IPS-18a (cell line): ENCODE measurements around the gene ZBTB20.

ENCODE experiments used
- H3K27ac ChIP-seq: one replicate; pipeline ENCODE4 v1.5.1; 2013; ENCODE audit warnings: low read length
- H3K27me3 ChIP-seq: one replicate; pipeline ENCODE4 v1.6.1; 2013; ENCODE audit warnings: mild to moderate bottlenecking, low read length; ENCODE audit not compliant: control insufficient read depth, insufficient read depth
- H3K36me3 ChIP-seq: one replicate; pipeline ENCODE4 v1.6.1; 2013; ENCODE audit warnings: low read depth, low read length; ENCODE audit not compliant: control insufficient read depth
- H3K4me1 ChIP-seq: one replicate; pipeline ENCODE4 v1.6.1; 2013; ENCODE audit warnings: low read depth, low read length; ENCODE audit not compliant: control insufficient read depth
- H3K4me3 ChIP-seq: one replicate; pipeline ENCODE4 v1.5.1; 2013; ENCODE audit warnings: low read length
- H3K9ac ChIP-seq: one replicate; pipeline ENCODE4 v1.6.1; 2013; ENCODE audit warnings: mild to moderate bottlenecking, low read length, moderate library complexity
- H3K9me3 ChIP-seq: one replicate; pipeline ENCODE4 v1.6.1; 2013; ENCODE audit warnings: low read depth, low read length; ENCODE audit not compliant: control insufficient read depth

ZBTB20 gene

DNA sequence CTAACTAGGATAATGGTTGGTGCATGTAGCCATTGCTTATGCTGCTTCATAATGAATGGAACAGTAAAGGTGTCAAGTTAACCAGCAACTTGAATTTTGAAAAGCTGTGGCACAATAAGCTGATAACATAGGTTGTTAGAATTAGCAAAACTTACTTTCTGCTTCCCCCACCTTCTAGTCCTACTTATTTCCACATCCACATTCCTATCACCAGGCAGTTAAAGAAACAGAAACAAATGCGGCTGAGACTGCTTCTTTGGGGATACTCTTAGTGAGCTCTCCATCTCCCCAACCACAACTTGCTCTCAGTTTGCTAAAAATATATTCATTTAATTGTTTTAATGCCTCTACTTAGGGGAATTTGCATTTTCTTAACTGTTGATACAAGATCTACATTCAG, 638.1 kb downstream of the ZBTB20 start:
- H3K9ac ChIP-seq = no peak overlapping the region
- no peak overlapping the region for H3K27ac ChIP-seq
- no peaks in the 10 kb centered on the region for H3K9me3 ChIP-seq
- H3K36me3 ChIP-seq = no peaks in the 10 kb centered on the region
- no peak overlapping the region for H3K4me3 ChIP-seq
- no peaks in the 10 kb centered on the region for H3K27me3 ChIP-seq
- H3K4me1 ChIP-seq = peaks cover 6% of the 10 kb centered on the region

DNA sequence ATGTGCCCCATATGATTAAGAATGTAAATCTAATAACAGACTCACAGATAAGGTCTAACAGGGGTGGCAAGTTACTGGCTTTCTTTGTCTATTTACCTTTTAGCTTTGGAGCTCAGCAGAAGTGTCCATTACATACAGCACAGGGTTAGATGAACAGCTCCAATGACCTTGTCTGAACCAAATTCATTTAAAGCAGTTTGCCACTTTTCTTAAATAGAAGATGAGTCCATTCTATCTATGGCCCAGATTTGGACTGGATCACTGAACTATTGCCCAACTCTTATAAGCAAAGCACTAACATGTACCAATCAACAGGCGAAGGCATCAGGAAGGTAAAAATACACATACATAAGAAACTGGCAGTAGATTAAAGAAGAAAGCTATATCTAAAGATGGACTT, 638.9 kb downstream of the ZBTB20 start:
- Histone ChIP-seq H3K4me3 (no peak overlapping the region), H3K4me1 (peaks cover 6% of the 10 kb centered on the region), H3K36me3 (no peaks in the 10 kb centered on the region), H3K9ac (no peak overlapping the region), H3K9me3 (no peaks in the 10 kb centered on the region), H3K27me3 (no peaks in the 10 kb centered on the region), H3K27ac (no peak overlapping the region)

DNA sequence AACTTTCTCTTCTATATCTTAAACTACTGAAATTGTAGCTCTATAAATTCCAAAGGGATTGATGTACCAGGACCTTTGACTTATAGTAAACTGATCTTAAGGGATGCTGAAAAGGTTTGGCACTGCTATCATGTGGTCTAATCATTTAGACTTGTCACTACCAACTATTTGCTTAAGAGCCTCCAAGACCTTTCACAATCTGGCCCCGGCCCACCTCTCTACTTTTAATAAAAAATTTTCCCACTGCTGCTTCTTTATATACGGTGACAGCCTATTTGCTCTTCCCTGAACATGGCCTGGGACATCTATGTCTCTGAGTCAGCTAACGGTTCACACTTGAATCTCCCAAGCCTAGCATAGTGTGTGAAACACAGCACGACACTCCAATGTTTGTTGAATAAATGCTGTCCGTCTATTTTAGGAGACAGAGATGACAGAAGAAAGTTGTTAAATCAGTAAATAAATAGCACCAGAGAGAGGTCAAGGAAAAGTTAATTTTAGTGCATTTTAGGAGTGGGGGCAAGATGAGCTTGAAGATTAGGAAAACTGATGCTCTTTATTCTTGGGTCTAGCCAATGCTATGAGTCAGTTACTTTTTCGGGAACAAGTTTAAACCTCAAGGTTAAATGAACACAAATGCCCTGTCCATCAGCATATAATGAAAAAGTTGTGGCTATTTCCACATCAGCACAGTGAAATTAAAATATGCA, 640.3 kb downstream of the ZBTB20 start:
- H3K4me3 ChIP-seq = no peak overlapping the region
- no peaks in the 10 kb centered on the region for H3K36me3 ChIP-seq
- H3K27me3 ChIP-seq = no peaks in the 10 kb centered on the region
- H3K9me3 ChIP-seq = no peaks in the 10 kb centered on the region
- H3K4me1 ChIP-seq = peaks cover 6% of the 10 kb centered on the region
- H3K27ac ChIP-seq = no peak overlapping the region
- no peak overlapping the region for H3K9ac ChIP-seq

DNA sequence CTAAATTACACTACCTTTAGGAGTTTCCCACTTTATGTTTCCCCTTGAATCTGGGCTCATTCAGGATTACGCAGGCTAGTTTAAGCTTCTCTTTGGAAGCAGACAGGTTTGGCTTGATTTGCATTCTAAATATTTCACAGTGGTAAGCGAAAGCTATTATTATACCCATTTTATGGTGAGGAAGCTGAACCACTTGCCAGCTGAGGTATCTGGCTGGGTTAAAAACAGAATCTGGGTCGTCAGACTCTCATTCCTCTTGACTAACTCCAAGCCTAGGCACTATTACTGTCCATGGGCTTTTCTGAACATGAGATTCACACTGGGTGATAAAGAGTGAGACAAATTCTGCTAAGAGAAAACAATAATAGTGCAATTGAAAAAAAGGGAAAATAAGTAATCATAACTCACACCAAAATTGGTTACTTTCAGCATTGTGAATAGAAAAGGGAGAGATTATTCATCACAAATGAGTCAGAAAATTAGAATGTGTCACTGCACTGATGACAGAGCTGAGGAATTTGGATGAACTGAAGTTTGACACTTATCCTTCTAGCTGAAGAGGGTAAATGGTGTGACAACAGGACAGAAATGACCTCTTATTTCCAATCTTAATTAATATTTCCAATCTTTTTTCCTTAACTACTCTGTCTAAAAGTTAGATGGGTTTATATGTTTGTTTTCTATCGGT, 642.0 kb downstream of the ZBTB20 start:
- Histone ChIP-seq H3K27ac (no peak overlapping the region), H3K4me1 (peaks cover 6% of the 10 kb centered on the region), H3K4me3 (no peak overlapping the region), H3K9ac (no peak overlapping the region), H3K9me3 (no peaks in the 10 kb centered on the region), H3K36me3 (no peaks in the 10 kb centered on the region), H3K27me3 (no peaks in the 10 kb centered on the region)

DNA sequence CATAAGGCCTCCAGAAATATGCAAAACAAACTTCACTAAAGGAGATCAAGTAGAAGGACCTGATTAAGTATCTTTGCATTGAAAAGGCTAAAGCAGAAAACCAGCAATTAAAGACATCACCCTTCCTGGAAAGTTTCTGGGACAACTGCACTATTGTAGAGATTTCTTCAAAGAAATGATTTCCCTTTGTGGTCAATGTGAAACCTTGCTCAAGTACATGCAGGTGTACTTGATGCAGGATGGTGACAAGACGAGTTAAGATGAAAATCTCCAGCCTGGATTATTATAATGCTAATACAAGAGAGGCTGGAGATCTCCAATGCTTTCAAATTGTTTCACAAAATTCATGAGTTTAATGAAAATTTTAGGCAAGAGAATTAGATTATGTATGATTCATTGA, 644.9 kb downstream of the ZBTB20 start:
- H3K4me1 ChIP-seq = no peaks in the 10 kb centered on the region
- no peaks in the 10 kb centered on the region for H3K36me3 ChIP-seq
- no peak overlapping the region for H3K27ac ChIP-seq
- no peaks in the 10 kb centered on the region for H3K27me3 ChIP-seq
- no peaks in the 10 kb centered on the region for H3K9me3 ChIP-seq
- no peak overlapping the region for H3K4me3 ChIP-seq
- H3K9ac ChIP-seq = no peak overlapping the region

DNA sequence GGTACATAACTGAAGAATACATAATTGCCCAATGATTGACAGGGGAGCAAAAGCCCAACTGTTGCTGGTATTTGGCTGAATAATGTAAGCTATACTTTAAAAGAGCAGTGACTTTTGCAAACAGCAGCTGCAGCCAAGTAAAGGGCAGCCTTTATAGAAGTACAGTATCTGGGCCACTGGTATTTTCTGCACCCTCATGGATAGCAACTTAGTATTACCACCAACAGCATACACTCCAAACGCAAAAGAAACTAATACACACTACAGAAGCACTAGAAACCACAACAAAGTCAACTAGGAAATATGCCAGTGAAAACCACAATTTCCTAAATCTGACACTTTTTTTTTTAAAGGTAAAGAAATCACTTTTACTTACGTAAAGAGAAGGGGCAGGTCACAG, 647.1 kb downstream of the ZBTB20 start:
- Histone ChIP-seq H3K9me3 (no peaks in the 10 kb centered on the region), H3K4me3 (no peak overlapping the region), H3K9ac (no peak overlapping the region), H3K36me3 (no peaks in the 10 kb centered on the region), H3K27ac (no peak overlapping the region), H3K27me3 (no peaks in the 10 kb centered on the region), H3K4me1 (no peaks in the 10 kb centered on the region)

DNA sequence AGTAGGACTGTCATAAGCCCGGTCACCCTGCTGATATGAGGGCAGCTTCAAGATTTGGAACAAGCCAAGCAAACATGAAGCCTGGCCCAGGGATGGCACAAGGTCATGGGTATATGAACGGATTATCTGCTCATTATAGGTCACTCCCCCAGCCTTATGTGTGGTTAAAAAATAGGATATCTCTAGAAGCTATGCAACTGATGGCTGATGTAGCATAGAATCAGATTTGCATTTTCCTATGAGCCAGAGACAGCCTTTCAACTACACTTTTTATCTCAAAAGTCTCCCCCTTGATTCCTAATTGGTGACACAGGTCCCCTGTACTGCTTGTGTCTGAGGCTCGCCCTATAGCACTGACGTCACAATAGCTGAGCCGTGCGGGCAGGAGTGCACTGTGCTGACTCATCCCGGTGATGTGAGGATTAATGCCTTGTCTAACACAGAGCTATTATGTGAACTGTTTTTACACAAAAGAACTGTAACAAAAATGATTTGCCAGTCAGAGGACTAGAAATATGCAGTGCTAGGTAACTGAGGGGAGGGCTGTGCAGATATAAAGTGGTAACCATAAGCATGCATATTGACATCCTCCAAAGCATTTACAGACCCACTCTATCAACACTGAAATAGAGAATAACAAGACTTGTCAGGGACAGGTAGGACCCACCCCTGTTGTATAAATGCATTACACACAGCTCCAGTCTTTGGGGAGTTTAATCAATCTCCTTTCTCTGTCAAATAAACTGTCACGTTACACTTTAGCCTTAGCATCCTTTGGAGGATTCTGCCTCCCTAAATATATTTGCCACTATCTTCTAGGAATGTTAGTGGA, 648.3 kb downstream of the ZBTB20 start:
- Histone ChIP-seq H3K36me3 (no peaks in the 10 kb centered on the region), H3K27me3 (no peaks in the 10 kb centered on the region), H3K4me3 (no peak overlapping the region), H3K9ac (no peak overlapping the region), H3K4me1 (no peaks in the 10 kb centered on the region), H3K9me3 (no peaks in the 10 kb centered on the region), H3K27ac (no peak overlapping the region)

DNA sequence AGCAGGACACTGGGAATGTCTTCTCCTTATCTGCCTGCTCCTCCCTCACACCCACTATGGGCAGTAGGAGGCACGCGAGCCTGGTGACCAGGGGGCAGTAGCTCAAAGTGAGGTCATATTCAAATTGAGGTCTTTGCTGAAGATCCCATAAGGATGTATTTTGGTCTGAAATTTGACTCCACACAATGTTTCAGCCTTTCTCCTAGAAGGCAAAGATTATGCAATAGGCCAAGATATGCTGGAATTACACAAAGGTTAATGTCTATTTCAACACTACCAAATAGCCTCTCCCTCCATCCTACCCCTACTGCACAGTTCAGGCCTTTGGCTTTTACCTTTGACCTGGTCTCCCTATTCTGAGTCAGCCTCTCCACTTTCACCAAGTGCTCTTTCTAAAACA, 650.2 kb downstream of the ZBTB20 start:
- H3K36me3 ChIP-seq = no peaks in the 10 kb centered on the region
- no peak overlapping the region for H3K9ac ChIP-seq
- H3K9me3 ChIP-seq = no peaks in the 10 kb centered on the region
- no peak overlapping the region for H3K27ac ChIP-seq
- H3K4me3 ChIP-seq = no peak overlapping the region
- no peaks in the 10 kb centered on the region for H3K27me3 ChIP-seq
- no peaks in the 10 kb centered on the region for H3K4me1 ChIP-seq

DNA sequence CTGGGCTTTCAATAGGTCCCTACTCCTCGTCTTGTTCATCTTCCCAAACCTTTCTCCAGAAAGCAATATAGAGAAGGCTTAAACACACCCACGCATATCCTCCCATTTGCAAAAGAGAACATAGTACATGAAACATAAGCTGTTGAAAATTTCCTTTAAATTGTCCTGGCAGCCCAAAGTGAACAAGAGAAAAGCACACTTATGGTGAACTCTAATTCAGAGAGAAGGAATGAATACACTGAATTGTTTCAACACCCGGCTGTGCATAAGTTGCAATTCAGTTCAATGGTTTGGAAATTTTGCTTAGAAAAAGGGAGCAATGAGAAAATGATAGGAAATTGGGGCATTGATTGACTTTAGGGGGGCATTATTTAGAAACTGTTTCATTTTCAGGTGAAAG, 650.6 kb downstream of the ZBTB20 start:
- no peak overlapping the region for H3K4me3 ChIP-seq
- H3K9me3 ChIP-seq = no peaks in the 10 kb centered on the region
- no peaks in the 10 kb centered on the region for H3K27me3 ChIP-seq
- no peak overlapping the region for H3K27ac ChIP-seq
- H3K4me1 ChIP-seq = no peaks in the 10 kb centered on the region
- no peaks in the 10 kb centered on the region for H3K36me3 ChIP-seq
- H3K9ac ChIP-seq = no peak overlapping the region

DNA sequence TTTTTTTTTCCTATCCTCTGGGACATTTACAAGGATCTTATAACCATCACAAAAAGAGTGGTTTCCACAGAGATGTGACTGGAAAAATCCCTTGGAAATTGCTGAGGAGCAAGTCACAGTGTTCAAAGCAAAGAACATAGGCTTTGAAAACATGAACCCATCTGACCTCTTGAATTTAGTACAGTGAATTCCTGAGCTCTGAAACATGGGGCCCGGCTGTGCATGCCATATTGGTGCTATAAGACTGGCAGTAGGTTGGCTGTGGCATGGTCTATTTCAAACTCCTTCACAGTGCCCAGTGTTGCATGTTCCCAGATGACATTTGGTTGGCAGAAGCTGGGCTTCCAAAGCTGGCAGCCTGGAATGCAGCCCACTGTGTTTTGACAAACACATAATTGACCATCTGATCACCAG, 651.1 kb downstream of the ZBTB20 start:
- no peaks in the 10 kb centered on the region for H3K4me1 ChIP-seq
- no peak overlapping the region for H3K9ac ChIP-seq
- no peaks in the 10 kb centered on the region for H3K9me3 ChIP-seq
- H3K27me3 ChIP-seq = no peaks in the 10 kb centered on the region
- H3K36me3 ChIP-seq = no peaks in the 10 kb centered on the region
- H3K4me3 ChIP-seq = no peak overlapping the region
- no peak overlapping the region for H3K27ac ChIP-seq

DNA sequence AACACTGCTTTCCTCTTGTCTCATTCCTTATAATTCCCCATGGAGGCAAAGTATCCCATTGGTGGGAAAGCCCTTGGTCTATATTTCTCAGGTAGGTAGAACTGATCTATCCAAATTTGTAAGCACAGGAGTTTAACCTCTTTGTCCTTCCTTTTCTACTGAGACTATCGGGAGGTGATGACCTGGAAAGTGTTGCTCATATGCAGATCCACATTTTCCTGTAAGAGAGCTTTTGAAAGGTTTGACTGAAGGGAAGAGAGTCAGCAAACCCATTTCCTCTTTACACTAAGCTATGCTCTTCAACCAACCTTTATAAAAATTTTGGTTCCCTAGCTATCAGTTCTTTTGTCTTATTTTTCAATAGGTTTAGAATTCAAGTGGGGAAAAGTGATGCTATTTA, 652.6 kb downstream of the ZBTB20 start:
- H3K36me3 ChIP-seq = no peaks in the 10 kb centered on the region

More for the DNA sequence above, 652.6 kb downstream of the ZBTB20 start:
- Histone ChIP-seq H3K4me3 (no peak overlapping the region), H3K4me1 (no peaks in the 10 kb centered on the region), H3K27ac (no peak overlapping the region), H3K9ac (no peak overlapping the region), H3K27me3 (no peaks in the 10 kb centered on the region), H3K9me3 (no peaks in the 10 kb centered on the region)
